HepG2 (cell line): ENCODE data around the gene CADM1. TPM values are rescaled to one million over a fixed set of nuclear protein-coding genes. Genes with fewer than 3 reads are reported as not detected.

Source experiments
- ATAC-seq: fragments of 200-7000 bp; cut with Tn5 transposase; 3 replicates; pipeline ENCODE4 v1.9.1; 2020; ENCODE audit warnings: mild to moderate bottlenecking, moderate library complexity
- BruUV-seq: library from RNA; stranded (reverse); fragments of 400-500 nt; replicated peaks from 2 replicates; lab custom pipeline; 2021; lab: Mats Ljungman, UMichigan
- CTCF ChIA-PET: fragments of 300-600 bp; formaldehyde crosslinking; extraction: SDS; loops from one replicate; lab custom pipeline; 2021; ENCODE audit warnings: low total read pairs, inconsistent platforms, low intra/inter-chr PET ratio; lab: Yijun Ruan, JAX
- POLR2A ChIA-PET: fragments of 350-600 bp; sonication (Branson Sonifier 250); formaldehyde crosslinking; loops from one replicate; lab custom pipeline; 2020; ENCODE audit warnings: antibody characterized with exemption, inconsistent platforms; lab: Yijun Ruan, JAX
- DNase-seq: peaks from one replicate; pipeline ENCODE4 v3.0.0-alpha.2; 2015; ENCODE audit warnings: low spot score
- FAIRE-seq: peaks from 3 replicates; lab custom pipeline; 2011; peaks lifted over from hg19 to GRCh38; lab: Jason Lieb, UNC
- H2AFZ ChIP-seq: one replicate; pipeline ENCODE4 v1.6.1; 2011; ENCODE audit warnings: low read length, inconsistent platforms
- H3K27ac ChIP-seq: fragments of 300-600 bp; 3 replicates; pipeline ENCODE4 v1.8.0; 2011; ENCODE audit warnings: mixed run types, mild to moderate bottlenecking, mixed read lengths, low read length, inconsistent platforms; ENCODE audit not compliant: insufficient read depth; ENCODE audit errors: extremely low read length
- H3K27me3 ChIP-seq, 2 experiments: fragments of 200-600 bp in 1 of 2; 2 replicates in 1 of 2; 3 replicates in 1 of 2; pipeline versions ENCODE4 v1.6.0 to v1.8.0; 2011; ENCODE audit warnings: low read length in 2 of 2, mild to moderate bottlenecking in 2 of 2, moderate library complexity in 2 of 2, inconsistent platforms in 1 of 2; ENCODE audit not compliant: insufficient read depth in 2 of 2, control insufficient read depth in 1 of 2
- H3K36me3 ChIP-seq, 2 experiments: fragments of 200-600 bp in 1 of 2; replicated peaks in 1 of 2; 2 replicates in 1 of 2; 3 replicates in 1 of 2; pipeline versions ENCODE4 v1.5.1 to v1.8.0; 2011; ENCODE audit warnings: low read length in 2 of 2, inconsistent platforms in 1 of 2; ENCODE audit not compliant: insufficient read depth in 2 of 2, control insufficient read depth in 1 of 2
- H3K4me1 ChIP-seq: 2 replicates; pipeline ENCODE4 v1.5.1; 2012; ENCODE audit warnings: low read length, inconsistent platforms; ENCODE audit not compliant: insufficient read depth
- H3K4me2 ChIP-seq: 2 replicates; pipeline ENCODE4 v1.6.0; 2011; ENCODE audit warnings: low read depth, low read length, inconsistent platforms
- H3K4me3 ChIP-seq, 3 experiments: fragments of 200-600 bp in 1 of 3; sonication (generic), shearing (Covaris generic) in 1 of 3; replicated peaks in 1 of 3; 2 replicates each; pipeline ENCODE4 v1.5.1; 2011 to 2016; ENCODE audit warnings: low read length in 3 of 3, inconsistent platforms in 2 of 3, low read depth in 2 of 3, mild to moderate bottlenecking in 2 of 3, control low read depth in 1 of 3, mixed read lengths in 1 of 3; ENCODE audit not compliant: insufficient read depth in 1 of 3
- H3K79me2 ChIP-seq: one replicate; pipeline ENCODE4 v1.6.1; 2011; ENCODE audit warnings: low read length, inconsistent platforms; ENCODE audit not compliant: insufficient read depth
- H3K9ac ChIP-seq: 2 replicates; pipeline ENCODE4 v1.6.0; 2011; ENCODE audit warnings: mild to moderate bottlenecking, low read depth, low read length, inconsistent platforms; ENCODE audit not compliant: insufficient read depth
- H3K9me3 ChIP-seq: 2 replicates; pipeline ENCODE4 v1.5.1; 2012; ENCODE audit warnings: mild to moderate bottlenecking, low read length
- H4K20me1 ChIP-seq: 2 replicates; pipeline ENCODE4 v1.6.0; 2011; ENCODE audit warnings: inconsistent platforms, mild to moderate bottlenecking, low read length, moderate library complexity; ENCODE audit not compliant: insufficient read depth
- NFE2L2 ChIP-seq: fragments of 150-350 bp; IDR thresholded peaks from 2 replicates; pipeline ENCODE4 v1.6.1; 2014; ENCODE audit warnings: low read length
- WGBS: methylation state at CpG from one replicate; pipeline ENCODE4 v1.1.6; 2017; ENCODE audit warnings: low lambda C conversion rate; 5-methylcytosine and 5-hydroxymethylcytosine counted together
- in situ Hi-C: cut with HindIII; loops from 2 replicates; pipeline ENCODE4 v1.10.0; 2017; ENCODE audit warnings: low pct_unique_long_range_greater_than_20kb; ENCODE audit not compliant: extremely low pct_ligation_motif_present
- intact Hi-C: fragments of 100-400 bp; cut with micrococcal nuclease; formaldehyde crosslinking; loops from one replicate; pipeline ENCODE4 v1.10.0; 2022; ENCODE audit not compliant: unreplicated experiment
- polyA plus RNA-seq, 8 experiments: library from polyadenylated mRNA; depleted of rRNA in 3 of 8; stranded (reverse) in 7 of 8; unstranded in 1 of 8; fragments of >200 nt; fragmentation: Illumina TruSeq in 4 of 8; extraction: Trizol in 4 of 8; gene quantifications; 2 replicates each; pipeline versions ENCODE4 v1.2.1 to v1.2.3, GENCODE V29; 2011 to 2016; ENCODE audit warnings: low read depth in 4 of 8, missing spikeins in 1 of 8, mixed read lengths in 1 of 8; ENCODE audit not compliant: insufficient read depth in 1 of 8
- total RNA-seq, 5 experiments: library from RNA; depleted of rRNA; stranded (reverse); fragments of >200 nt; fragmentation: Illumina TruSeq; extraction: Trizol; gene quantifications; 2 replicates each; pipeline ENCODE4 v1.2.3, GENCODE V29; 2016; ENCODE audit warnings: low read depth in 1 of 5
- TF ChIP-seq, protein P1 (sequence below): sonication (generic); formaldehyde crosslinking; IDR thresholded peaks from 2 replicates; pipeline ENCODE4 v1.4.0; 2020; ENCODE audit warnings: missing genetic modification reagents, borderline replicate concordance
- TF ChIP-seq, protein P2 (sequence below): sonication (generic); formaldehyde crosslinking; IDR thresholded peaks from 2 replicates; pipeline ENCODE4 v1.8.0; 2022; ENCODE audit warnings: mild to moderate bottlenecking, missing genetic modification reagents, moderate library complexity

Gene CADM1
- total and polyA plus RNA-seq, 2 of the 13 experiments (the other 11 are each of a cell fraction or from before 2014, with no cell fraction given), result 71.3 to 122 TPM

DNA sequence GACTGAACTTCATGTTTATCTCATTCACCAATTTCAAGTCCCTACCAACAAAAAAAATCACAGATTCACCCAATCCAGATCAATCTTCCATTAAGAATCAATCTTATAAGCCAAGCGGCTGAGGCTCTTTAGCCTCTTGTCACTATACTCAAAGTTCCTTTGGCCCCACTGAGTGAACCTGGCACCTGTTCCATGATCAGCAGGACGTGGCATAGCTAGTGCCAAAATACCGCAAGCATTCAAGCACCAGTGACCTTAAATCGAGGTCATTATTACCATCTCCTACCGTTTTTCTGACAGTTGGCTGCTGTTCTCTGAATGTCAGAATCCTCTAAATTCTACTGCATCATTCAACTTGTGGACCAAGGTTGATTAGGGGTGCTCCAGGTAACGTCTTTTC is 141.2 kb downstream of the CADM1 start:
- intact Hi-C loops, result no loop called here
- no peak for FAIRE-seq

DNA sequence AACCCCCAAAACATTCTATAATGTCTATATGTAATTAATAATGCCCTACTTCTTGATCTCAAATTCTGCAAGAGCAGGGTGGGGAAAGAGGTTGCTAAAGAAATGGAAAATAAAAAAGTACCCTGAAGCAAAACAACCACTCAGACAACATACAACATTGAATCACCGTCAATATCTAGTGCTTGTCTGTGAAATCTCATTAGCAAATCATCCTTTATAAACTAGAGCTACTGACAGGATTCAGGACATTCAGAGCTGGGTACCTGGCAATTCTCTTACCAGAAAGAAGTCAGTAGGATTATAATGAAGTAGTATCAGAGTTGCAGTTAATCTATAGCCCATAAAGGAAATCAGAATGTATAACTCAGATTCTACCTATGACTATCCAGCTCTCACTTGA is 143.2 kb downstream of the CADM1 start:
- CTCF ChIA-PET, result no interaction called here
- H3K27me3 ChIP-seq, result no peaks in the 10 kb centered on the region
- intact Hi-C loops, result no loop called here
- no TSS peak for BruUV-seq
- H3K36me3 ChIP-seq, result no peaks in the 10 kb centered on the region
- TF ChIP-seq, protein P1, sequence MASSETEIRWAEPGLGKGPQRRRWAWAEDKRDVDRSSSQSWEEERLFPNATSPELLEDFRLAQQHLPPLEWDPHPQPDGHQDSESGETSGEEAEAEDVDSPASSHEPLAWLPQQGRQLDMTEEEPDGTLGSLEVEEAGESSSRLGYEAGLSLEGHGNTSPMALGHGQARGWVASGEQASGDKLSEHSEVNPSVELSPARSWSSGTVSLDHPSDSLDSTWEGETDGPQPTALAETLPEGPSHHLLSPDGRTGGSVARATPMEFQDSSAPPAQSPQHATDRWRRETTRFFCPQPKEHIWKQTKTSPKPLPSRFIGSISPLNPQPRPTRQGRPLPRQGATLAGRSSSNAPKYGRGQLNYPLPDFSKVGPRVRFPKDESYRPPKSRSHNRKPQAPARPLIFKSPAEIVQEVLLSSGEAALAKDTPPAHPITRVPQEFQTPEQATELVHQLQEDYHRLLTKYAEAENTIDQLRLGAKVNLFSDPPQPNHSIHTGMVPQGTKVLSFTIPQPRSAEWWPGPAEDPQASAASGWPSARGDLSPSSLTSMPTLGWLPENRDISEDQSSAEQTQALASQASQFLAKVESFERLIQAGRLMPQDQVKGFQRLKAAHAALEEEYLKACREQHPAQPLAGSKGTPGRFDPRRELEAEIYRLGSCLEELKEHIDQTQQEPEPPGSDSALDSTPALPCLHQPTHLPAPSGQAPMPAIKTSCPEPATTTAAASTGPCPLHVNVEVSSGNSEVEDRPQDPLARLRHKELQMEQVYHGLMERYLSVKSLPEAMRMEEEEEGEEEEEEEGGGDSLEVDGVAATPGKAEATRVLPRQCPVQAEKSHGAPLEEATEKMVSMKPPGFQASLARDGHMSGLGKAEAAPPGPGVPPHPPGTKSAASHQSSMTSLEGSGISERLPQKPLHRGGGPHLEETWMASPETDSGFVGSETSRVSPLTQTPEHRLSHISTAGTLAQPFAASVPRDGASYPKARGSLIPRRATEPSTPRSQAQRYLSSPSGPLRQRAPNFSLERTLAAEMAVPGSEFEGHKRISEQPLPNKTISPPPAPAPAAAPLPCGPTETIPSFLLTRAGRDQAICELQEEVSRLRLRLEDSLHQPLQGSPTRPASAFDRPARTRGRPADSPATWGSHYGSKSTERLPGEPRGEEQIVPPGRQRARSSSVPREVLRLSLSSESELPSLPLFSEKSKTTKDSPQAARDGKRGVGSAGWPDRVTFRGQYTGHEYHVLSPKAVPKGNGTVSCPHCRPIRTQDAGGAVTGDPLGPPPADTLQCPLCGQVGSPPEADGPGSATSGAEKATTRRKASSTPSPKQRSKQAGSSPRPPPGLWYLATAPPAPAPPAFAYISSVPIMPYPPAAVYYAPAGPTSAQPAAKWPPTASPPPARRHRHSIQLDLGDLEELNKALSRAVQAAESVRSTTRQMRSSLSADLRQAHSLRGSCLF, result no peak
- in situ Hi-C loops, result no loop called here
- no peak overlapping the region for H3K4me3 ChIP-seq
- H3K79me2 ChIP-seq, result peaks cover 2% of the 10 kb centered on the region
- H3K9me3 ChIP-seq, result no peaks in the 10 kb centered on the region
- POLR2A ChIA-PET, result no interaction called here
- ATAC-seq, result no peak
- no peak overlapping the region for H3K27ac ChIP-seq
- H2AFZ ChIP-seq, result no peak overlapping the region
- no peak for FAIRE-seq
- H3K4me1 ChIP-seq, result peaks cover 30% of the 10 kb centered on the region
- DNase-seq, result no peak
- no peak overlapping the region for H3K9ac ChIP-seq
- 100% methylated on average over 1 of the region's 1 CpG for WGBS
- H4K20me1 ChIP-seq, result peaks cover 14% of the 10 kb centered on the region; the same call in 1 of the 2 replicates
- no peak overlapping the region for H3K4me2 ChIP-seq

More for the DNA sequence above, 141.2 kb downstream of the CADM1 start:
- CTCF ChIA-PET, result no interaction called here
- H4K20me1 ChIP-seq, result no peaks in the 10 kb centered on the region
- no peaks in the 10 kb centered on the region for H3K36me3 ChIP-seq
- H3K9me3 ChIP-seq, result no peaks in the 10 kb centered on the region
- WGBS, result 97% methylated on average over 6 of the region's 6 CpGs
- DNase-seq (no peak), ATAC-seq (no peak)
- H2AFZ ChIP-seq, result no peak overlapping the region
- no TSS peak for BruUV-seq
- H3K79me2 ChIP-seq, result peaks cover 2% of the 10 kb centered on the region
- H3K27ac ChIP-seq, result no peak overlapping the region
- POLR2A ChIA-PET, result no interaction called here
- TF ChIP-seq, protein P2, sequence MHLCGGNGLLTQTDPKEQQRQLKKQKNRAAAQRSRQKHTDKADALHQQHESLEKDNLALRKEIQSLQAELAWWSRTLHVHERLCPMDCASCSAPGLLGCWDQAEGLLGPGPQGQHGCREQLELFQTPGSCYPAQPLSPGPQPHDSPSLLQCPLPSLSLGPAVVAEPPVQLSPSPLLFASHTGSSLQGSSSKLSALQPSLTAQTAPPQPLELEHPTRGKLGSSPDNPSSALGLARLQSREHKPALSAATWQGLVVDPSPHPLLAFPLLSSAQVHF, result no peak
- no peak for TF ChIP-seq NFE2L2
- H3K9ac ChIP-seq, result no peak overlapping the region
- no peak overlapping the region for H3K4me2 ChIP-seq
- no peak overlapping the region for H3K4me3 ChIP-seq
- in situ Hi-C loops, result no loop called here
- no peaks in the 10 kb centered on the region for H3K27me3 ChIP-seq
- H3K4me1 ChIP-seq, result peaks cover 20% of the 10 kb centered on the region
